GM12875 (cell line): ENCODE measurements around the gene GPR17.

Experiments used
- H3K4me3 ChIP-seq: one replicate; pipeline ENCODE4 v1.5.1; 2011; ENCODE audit warnings: low read depth, low read length, control low read depth
- TF ChIP-seq, protein P1 (sequence below): IDR thresholded peaks from 2 replicates; pipeline ENCODE4 v1.5.1; 2011; ENCODE audit warnings: low read depth, mild to moderate bottlenecking, control low read depth, inconsistent platforms, low read length, moderate library complexity, borderline replicate concordance; ENCODE audit not compliant: insufficient read depth

The GPR17 gene

DNA sequence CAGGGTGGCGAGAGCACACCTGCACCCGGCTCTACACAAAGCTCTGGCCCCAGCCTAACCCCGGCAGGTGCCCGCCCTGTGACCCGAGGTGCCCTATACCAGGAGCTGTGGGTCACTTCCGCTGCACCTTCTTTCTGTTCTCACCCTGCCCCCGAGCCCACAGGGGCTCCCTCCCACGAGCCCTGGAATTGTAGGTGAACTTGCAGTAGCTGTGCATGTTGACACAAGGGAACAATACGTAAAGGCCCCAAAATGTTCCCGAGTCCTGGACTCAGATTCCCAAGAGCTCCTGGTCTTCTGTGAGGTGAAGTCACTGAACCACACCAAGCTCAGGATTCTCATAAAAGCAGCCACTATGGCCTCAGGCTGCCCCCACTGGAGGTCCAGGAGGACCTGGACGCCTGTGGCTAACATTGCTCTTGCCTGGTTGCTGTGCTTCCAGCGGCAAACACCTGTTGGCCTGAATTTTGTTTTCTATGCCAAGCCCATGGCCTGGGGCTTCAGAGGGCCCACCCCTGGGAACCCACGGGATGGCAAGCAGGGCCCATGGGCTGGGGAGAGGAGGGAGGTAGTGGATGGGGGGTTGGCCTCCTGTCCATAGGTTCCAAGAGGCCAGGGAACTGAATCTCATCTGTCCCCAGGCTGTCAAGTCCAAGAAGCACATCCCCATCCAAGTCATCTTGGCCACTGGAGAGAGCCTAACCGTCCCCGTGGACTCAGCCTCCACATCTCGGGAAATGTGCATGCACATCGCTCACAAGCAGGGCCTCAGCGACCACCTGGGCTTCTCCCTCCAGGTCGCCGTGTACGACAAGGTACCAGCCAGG, 23.2 kb upstream of the GPR17 start:
- TF ChIP-seq, protein P1, sequence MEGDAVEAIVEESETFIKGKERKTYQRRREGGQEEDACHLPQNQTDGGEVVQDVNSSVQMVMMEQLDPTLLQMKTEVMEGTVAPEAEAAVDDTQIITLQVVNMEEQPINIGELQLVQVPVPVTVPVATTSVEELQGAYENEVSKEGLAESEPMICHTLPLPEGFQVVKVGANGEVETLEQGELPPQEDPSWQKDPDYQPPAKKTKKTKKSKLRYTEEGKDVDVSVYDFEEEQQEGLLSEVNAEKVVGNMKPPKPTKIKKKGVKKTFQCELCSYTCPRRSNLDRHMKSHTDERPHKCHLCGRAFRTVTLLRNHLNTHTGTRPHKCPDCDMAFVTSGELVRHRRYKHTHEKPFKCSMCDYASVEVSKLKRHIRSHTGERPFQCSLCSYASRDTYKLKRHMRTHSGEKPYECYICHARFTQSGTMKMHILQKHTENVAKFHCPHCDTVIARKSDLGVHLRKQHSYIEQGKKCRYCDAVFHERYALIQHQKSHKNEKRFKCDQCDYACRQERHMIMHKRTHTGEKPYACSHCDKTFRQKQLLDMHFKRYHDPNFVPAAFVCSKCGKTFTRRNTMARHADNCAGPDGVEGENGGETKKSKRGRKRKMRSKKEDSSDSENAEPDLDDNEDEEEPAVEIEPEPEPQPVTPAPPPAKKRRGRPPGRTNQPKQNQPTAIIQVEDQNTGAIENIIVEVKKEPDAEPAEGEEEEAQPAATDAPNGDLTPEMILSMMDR = no peak
- H3K4me3 ChIP-seq = no peak overlapping the region

DNA sequence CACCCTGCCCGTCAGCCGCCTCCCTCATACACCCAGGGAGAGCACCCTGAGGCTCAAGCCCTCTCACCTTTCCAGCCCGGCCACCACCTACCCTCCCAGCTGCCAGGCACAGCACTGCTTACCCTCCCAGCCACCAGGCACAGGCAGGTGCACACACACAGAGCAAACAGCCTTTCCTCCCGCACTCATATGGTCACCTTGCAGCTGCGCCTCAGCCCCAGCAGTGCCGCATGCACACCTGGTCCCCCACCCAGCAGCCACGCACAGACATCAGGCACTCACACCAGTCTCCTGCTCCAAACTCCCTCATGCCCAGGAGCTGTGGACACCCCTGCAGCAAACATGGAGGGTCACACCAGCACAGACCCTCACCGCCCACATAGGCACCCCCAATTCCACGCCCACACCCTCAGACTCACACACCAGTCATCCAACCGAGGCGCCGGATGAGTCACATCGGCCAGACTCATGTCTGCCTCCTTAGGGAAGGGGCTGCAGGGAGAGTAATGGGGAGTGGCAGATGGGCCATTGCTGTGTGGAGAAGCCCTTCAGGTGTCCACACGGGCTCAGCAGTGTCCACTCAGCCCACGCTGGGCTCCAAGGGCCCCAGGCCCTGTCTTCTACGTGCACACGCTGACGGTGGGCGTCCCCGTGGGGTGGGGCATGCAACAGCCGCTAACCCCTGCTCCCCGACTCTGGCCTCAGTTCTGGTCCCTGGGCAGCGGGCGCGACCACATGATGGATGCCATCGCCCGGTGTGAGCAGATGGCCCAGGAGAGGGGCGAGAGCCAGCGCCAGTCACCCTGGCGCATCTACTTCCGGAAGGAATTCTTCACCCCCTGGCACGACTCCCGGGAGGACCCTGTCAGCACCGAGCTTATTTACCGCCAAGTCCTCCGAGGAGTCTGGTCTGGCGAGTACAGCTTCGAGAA, 22.3 kb upstream of the GPR17 start:
- no peak overlapping the region for H3K4me3 ChIP-seq
- TF ChIP-seq, protein P1 = no peak

DNA sequence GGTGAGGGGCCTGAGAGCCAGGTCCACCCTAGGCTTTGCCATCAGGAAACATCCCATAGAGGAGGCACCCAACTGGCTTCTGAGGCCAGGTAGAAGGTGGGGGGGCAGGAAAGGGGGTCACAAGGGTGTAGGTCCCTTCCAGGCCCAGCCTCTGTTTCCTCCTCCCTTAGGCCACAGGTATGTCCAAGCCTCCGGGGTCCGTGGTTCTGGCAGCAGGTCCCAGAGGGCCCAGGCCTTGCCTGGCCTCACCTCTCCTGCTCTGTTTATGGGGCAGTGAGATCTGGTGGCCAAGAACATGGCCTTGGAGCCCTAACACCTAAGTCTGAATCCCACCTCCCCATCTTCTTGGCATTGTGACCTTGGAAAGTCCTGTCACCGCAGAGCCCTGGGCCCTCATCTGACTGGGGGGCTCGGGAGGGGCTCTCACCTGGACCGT, 21.6 kb upstream of the GPR17 start:
- TF ChIP-seq, protein P1 = no peak
- H3K4me3 ChIP-seq = no peak overlapping the region

DNA sequence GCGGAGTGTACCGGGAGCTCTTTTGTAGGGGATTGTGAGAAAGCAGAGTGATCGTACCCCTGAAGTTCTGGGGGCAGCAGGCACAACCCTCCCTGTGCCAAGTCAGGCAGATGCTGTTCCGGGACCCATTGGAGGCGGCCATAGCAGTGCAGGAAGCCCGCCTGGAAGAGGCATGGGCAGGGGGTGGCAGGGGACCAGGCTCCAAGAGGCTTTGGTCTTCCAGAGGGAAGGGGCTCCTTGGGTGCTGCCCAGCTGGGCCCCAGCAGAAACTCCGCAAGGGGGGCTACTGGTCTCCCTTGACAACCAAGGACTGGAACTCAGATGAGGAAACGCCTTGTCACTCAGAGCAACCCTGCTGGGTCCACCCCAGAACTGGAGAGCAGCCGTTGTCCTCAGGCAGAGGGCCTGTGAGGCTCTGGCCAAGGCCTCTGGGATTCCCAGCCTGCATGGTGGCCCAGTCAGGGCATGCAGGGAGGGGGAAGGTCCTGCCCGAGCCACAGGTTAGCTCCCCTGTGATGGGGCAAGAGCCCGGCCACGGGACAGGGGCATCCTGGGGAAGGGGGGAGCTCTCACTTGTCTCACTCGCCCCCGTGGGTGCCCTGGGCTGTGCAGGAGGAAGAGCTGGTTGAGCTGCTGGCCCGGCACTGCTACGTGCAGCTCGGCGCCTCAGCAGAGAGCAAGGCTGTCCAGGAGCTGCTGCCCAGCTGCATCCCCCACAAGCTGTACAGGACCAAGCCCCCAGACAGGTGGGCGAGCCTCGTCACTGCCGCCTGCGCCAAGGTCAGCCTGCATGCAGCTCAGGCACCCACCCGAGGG, 21.0 kb upstream of the GPR17 start:
- TF ChIP-seq, protein P1 = no peak
- no peak overlapping the region for H3K4me3 ChIP-seq

DNA sequence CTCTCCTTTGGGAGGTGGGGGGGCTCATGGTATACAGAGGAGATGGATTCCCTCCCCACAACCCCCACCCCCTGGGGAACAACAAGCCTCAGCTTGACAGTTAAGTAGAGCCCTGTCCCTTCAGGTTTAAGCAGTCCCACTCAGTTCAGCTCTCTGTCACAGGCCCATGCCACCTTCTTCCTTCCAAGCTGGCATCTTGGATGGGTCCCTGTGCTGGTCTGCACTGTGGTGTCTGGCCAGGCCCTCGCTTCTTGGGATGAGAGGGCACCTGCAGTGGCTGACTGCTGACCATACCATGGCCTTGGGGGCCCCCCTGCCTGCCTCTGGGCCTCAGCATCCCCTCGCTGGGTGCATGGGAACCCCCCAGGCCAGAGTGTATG, 20.4 kb upstream of the GPR17 start:
- no peak overlapping the region for H3K4me3 ChIP-seq
- TF ChIP-seq, protein P1 = no peak

DNA sequence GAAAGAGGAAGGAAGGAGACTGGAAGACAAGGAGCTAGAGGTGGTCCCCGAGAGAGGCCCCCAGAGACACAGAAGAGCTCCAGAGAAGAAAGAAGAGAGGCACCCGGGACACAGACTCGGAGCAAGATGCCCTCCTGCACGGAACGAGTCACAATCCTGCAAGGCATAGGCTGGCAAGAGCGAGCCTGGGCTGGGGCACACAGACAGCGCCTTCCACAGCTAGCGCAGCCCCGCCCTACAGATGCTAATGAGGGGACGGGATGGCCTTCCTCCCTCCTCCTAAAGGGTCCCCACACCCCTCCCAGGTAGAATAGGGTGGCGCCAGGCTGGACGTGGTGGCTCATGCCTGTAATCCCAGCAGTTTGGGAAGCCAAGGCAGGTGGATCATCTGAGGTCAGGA, 19.8 kb upstream of the GPR17 start:
- TF ChIP-seq, protein P1 = no peak
- no peak overlapping the region for H3K4me3 ChIP-seq
